NCI-H524 (cell line): Measurements from ENCODE around the gene ATXN1.
A peak's percentile ranks its signal among the peaks of the same experiment; 100 is the strongest.

Experiments
- DNase-seq, 2 experiments: peaks; one replicate each; lab custom pipeline; 2025; lab: John Stamatoyannopoulos, UW

ATXN1 gene

DNA sequence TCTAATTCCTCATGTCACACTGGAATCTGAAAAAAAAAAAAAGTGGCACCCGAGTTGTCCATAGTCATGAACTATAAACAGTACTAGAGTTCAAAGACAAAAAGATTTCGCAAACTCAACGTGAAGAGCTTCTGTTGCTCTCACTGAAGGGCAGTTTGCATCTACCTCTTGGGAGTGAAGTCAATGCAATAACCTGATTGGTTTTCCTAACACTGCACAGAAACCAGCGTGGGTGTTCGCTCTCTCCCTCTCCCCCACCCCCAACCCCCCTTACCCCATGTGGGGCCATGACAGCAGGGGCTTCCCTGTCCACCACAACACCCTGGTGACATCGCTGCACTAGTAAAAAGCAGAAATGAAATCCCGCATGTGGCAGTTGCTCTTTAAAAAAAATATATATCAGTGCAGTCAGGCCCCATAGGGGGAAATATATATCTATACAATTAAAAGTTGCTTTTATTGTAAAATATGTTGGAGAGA, 456.0 kb downstream of the ATXN1 start:
- DNase-seq, result no peak

DNA sequence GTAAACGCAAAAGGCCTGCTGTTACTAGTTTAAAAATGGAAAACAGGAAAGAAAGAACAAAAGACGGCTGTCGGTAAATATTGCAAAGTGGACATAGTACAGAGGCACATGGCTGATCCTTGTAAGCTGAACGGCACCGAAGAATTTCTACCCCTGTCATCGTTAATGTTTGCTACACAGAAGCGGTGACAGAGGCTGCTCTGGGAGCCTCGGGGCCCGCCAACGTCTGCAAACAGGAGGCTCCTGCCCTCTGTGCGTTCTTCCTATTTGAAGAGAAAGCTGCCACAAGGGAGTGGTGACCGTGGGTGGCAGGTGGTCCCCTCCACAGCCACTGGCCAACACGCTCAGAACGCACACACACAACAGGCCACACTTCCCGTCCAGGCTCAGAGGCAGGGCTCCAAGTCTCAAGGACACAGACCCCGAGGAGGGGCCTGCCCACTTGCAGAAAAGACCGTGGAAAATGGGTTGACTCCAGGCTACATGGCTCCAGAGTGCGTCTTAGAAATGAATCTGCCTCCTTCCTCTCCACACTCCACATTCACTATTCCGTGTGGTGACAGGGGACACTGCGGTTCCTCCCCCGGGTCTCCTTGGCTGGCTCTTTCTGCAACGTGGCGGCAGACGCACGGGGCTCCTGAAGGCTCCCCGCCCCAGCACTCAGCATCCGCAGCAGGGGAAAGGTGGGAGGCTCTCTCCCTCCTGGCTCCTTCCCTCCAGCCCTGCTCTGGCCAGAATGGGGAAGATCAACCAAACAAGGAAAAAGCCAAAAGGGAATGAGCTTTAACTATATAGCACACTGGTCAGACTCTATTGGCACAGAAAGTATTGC, 458.3 kb downstream of the ATXN1 start:
- no peak for DNase-seq

DNA sequence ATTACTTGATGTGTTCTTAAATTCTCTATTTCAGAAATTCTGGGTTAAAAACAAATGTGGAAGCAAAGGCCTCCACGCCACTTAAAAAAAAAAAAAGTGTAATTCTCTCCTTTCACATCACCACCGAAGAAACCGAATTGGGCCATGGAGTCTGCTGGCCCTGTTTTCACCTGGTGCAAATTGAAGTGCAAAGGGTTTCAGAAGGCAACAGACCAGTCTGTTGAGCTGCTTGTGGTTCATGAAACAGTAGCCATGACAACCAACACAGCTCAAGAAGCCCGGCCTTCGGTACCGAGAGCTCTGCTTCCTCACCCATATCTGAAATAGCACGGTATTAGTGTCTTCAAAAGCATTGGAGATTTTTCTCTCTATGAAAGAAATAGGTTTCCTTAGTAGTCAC, 459.7 kb downstream of the ATXN1 start:
- no peak for DNase-seq

DNA sequence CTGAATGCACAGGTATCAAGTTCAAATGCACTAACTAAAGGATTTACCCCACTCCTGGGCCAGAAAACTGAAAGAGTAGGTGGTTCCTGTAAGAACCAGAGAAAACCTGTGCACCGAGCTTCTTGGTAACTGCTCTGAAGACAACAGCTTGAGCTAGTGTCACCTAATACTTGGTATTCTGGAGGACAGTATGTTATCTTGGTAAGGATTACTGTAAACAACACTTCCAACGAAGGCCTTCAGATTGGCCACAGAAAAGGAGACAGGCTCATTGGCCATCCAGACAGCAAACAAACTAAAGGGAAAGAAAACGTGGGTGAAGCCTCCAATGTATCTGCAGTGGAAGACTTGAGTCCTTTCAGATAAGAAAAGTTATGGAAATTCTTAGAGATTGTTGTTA, 461.4 kb downstream of the ATXN1 start:
- DNase-seq, result peak in 1 of 2 experiments; percentile 30

DNA sequence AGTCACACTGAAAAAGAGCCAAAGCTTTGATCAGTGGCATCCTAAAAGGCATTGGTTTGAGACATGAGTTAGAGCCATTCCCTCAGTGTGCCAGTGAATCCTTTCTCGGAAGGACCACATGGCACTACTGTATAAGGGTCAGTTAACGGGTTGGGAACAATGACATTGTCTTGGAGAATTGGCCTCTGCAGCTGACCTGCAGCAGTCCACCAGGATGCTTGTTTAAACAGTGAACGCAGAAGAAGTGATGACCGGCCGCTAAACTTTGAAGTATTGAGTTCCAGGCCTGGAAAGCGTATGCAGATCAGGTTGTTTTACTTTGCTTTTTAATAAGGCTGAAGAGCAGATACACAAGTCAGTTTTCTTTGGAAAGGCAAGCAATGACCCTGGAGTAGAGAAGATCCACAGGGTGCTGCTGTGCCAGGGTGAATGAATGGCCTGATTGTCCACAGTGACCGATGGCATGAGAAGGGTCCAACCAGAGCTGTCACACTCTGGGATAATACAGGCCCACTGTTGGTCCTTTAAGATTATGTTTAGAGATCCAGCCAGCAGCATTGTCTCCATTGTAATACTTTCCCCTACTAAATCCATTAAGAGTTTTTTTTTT, 465.1 kb downstream of the ATXN1 start:
- DNase-seq, result no peak

DNA sequence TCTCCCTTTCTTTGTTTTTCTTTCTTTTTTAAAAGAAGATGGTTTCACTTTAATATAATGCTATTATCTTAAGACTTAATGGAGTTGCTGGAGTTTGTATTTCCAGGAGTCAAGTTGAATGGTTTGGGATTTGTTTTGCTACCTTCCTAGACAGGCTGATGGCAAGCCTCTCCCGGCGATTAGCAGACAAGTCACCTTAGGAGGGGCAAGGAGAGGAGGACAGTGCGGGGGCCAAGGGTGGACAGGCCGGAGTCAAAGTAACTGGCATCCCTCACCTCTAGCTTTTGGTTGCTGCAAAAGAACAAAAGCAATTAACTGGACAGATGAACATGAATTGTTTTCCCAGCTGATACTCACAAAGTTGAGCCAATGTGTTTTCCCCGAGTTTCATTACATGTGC, 465.8 kb downstream of the ATXN1 start:
- no peak for DNase-seq

DNA sequence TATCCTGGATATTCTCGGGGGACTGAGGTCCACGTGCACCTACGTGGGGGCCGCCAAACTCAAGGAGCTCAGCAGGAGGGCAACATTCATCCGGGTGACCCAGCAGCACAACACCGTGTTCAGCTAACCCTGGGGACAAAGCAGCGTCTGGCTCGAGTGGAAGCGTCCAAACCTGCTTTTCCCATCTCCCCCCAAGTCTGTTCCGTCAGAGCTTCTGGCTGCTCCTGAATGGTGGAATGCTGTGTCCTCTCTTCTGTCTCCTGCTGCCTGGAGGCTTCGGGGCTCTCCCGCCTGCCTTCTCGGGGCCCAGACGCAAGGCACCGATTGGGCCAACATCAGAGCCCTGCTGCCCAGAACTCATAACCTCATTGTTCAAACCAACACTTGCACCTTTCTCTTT, 466.2 kb downstream of the ATXN1 start:
- DNase-seq, result no peak

DNA sequence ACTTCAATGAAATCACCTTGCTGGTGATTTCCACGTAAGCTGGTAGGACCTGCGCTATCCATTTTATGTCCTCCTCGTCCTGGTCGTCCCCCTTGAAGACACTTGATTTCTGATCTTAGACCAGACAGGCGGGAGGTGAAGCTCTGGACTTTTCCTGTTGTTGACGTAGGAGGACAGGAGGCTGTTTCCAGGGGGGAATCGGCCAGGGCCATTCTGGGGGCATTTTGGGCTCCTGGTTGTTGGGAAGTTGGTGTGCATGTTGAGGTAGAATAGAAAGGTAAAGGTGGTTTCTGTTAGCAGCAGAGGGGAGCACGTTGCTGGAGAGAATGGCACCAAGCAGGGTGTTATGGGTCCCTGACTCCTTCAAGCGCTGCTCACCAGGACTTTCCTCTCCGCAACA, 466.9 kb downstream of the ATXN1 start:
- no peak for DNase-seq

DNA sequence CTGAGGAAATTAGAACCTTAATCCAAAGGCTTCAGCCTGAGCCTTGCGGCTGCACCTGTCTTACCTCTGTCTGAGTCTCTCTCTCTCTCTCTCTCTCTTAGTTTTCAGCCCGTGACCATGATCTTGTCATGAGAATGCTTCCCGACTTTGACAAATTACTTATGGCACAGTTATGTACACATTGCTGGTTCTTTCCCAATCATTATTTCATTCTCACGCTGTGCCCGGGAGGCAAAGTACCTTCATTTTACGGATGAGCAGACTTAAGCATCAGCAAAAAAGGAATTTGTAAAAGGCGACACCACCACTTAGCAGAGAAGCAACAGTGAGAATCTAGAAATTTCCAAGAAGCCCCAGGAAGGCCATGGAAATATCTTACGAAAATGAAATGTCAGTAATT, 468.3 kb downstream of the ATXN1 start:
- no peak for DNase-seq

DNA sequence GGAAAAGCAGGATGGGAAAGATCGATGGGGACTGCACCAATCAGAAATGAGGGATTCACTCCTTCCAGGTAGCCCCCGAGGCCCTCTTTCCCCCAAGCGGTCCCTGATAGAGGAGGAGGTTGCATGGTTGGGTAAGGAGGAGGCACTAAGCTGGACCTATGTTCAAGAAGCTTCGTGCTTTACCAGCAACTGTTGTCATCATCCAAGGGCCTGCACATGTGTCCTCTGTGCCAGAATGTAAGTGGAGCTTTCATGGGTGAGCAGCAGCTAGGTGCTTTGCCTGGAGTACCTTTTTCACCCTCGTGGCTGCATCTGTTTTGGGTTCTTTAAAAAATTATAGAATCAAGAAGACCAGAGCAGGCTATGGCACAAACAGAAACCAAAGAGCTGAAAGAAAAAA, 468.8 kb downstream of the ATXN1 start:
- no peak for DNase-seq

DNA sequence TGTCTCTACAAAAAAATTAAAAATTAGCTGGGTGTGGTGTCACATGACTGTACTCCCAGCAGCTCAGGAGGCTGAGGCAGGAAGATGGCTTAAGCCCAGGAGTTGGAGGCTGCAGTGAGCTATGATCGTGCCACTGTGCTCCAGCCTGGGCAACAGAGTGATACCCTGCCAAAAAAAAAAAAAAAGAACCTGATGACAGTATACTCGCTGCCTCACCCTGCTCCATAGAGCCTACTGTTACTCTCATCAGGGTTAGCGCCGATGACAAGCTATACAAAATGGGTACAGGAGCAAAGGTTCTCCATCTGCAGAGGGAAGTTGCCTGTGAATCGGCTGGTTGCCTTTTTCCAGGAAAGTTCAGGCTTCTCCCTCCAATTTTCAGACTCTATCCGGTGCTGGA, 469.5 kb downstream of the ATXN1 start:
- no peak for DNase-seq

DNA sequence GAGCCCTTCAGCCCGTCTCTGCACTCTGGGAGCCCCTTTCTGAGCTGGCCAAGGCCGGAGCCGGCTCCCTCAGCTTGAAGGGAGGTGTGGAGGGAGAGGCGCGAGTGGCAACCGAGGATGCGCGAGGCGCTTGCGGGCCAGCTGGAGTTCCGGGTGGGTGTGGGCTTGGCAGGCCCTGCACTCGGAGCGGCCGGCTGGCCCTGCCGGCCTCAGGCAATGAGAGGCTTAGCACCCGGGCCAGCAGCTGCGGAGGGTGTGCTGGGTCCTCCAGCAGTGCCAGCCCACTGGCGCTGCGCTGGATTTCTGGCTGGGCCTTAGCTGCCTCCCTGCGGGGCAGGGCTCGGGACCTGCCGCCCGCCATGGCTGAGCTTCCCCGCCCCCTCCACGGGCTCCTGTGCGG, 473.1 kb downstream of the ATXN1 start:
- DNase-seq, result no peak

DNA sequence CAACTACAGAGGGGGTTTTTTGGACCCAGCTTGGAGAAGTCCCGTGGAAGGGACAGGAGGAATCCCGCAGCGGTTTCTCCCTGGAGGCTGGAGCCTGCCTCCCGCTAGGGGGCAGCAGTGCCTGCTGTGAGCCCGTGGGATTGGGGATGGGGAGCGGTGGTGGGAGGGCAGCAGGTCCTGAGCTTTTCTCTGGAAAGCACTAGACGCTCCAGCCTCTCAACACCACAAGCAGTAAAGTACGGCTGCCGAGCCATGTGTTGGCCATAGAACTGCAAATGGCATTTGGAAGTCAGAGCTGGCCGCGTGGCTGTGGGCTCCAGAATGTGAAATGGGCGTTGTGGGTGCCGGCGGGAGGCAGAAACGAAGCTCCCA, 475.1 kb downstream of the ATXN1 start:
- DNase-seq, result peak; percentile 65 to 67

DNA sequence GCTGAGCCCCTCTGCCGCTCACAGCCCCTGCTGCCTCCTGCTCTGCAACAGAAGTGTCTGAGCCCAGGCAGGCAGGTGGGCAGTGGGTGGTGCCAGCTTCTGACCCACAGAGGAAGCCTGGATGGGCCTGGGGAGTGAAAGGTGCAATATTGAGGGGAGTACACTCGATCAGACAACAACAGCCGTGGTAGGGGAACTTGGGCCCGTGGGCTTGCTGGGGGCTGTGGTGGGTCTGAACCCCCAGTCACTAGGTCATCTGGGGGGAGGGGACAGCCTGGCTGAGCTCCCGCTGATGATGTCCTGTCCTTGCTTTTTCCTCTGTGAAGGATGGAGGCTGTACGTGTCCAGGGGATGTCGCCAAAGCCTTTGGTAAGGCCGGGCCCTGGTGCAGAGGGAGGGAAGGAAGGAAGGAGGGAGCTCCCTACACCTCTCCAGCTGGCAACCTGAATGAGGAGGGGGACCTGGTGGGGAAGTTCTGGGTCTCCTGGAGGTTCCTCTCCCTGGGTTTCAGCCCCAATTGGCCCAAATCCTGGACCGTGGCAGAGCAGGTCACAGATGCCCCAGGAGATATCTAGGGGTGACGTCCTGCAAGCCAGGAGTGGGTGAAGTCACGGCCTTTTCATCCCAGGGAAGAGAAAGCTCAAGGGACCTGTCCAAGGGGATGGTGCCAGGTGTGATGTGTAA, 475.7 kb downstream of the ATXN1 start:
- peak in 1 of 2 experiments; percentile 28 for DNase-seq

DNA sequence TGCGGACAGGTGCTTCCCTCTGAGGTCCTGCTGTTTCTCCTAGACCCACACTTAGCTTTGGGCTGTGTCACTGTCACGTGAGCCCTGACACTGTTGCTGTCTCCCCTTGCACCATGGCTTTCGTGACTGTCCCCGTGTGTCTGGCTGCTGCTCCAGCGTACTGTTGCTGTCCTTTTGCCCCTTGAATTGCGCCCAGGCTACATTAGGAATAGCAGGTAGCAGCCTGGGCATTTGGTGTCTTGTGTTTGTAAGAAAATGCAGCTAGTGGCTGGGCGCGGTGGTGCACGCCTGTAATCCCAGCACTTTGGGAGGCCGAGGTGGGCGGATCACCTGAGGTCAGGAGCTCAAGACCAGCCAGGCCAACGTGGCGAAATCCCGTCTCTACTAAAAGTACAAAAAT, 476.8 kb downstream of the ATXN1 start:
- DNase-seq, result no peak

DNA sequence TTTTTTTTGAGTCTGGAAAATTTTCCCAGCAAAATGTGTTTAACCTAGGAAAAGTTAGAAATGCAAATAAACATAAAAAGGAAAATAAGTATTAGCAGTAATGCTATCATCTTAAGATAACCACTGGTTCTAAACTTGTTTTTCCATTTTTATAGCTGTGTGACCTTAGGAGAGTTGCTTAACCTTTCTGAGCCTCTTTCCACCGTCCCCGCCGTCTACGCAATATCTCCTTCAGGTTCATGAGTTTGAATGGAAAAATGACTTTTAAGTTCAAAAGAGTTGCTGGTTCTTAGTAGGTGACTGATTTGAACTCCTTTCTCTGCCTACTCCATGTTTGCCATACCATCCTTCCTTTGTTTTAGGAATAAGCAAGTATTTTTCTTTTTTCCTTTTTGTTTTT, 478.9 kb downstream of the ATXN1 start:
- no peak for DNase-seq

DNA sequence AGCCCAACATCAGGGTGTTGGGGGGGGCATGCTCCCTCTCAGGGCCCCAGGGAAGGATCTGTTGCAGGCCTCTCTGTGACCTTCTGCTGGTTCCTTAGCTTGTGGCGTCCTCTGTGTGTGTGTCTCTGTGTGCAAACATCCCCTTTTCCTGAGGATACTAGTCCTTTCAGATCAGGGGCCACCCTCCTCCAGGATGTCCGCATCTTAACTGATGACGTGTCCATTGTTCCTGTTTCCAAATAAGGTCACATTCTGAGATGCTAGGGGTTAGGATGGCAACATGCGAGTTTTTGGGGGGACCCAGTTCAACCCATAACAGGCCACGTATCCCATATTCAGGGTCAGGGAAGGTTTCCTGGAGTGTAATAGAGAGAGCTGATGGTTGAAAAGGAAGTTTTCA, 482.0 kb downstream of the ATXN1 start:
- no peak for DNase-seq

DNA sequence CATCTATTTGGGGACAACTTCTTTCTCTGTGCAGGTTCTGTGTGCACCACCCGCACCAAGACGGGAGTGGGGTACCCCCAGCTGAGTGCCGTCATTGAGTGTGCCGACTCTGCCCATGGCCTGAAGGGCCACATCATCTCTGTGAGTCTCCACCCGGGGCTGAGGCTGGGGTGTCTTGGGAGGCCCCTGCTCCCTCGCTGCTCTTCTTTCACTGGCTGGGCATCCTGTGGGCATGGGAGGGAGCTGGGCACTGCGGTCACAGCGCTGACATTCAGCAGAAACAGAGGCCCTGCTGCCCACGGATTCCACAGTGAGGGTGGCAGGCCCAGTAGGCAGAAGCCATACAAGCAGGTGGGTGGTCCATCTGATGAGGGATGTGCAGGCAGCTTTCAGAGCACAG, 482.5 kb downstream of the ATXN1 start:
- no peak for DNase-seq

DNA sequence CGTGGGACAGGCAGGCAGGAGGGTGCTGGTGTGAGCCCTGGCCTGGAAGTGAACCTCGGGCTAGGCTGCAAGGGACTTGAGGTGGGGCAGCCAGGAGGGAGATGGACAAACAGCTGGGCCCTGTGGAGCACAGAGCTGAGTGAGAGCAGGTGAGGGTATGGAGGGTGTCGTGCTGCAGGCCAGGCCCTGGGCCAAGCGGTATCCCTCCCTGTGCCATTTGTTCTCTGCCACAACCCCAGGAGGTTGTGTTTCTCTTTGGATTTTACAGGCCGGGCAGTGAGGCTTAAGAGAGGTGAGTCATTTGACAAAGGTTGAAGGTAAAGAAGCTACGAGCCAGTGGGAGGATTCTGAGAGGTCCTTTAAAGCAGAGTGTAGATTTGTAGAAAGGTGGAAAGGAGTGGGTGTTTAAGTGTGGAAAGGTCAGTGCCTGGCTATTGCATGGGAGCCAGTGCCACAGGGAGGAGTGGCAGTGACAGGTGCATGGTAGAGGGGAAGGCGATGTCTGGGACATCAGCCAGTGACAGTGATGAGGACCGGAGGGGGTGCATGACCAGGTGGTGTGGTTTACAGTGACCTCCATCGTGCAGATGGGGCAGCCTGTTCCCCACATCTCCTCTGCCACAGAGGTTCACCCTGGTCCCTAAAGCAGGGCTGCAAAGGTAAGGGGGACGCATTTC, 483.1 kb downstream of the ATXN1 start:
- DNase-seq, result peak in 1 of 2 experiments; percentile 35

DNA sequence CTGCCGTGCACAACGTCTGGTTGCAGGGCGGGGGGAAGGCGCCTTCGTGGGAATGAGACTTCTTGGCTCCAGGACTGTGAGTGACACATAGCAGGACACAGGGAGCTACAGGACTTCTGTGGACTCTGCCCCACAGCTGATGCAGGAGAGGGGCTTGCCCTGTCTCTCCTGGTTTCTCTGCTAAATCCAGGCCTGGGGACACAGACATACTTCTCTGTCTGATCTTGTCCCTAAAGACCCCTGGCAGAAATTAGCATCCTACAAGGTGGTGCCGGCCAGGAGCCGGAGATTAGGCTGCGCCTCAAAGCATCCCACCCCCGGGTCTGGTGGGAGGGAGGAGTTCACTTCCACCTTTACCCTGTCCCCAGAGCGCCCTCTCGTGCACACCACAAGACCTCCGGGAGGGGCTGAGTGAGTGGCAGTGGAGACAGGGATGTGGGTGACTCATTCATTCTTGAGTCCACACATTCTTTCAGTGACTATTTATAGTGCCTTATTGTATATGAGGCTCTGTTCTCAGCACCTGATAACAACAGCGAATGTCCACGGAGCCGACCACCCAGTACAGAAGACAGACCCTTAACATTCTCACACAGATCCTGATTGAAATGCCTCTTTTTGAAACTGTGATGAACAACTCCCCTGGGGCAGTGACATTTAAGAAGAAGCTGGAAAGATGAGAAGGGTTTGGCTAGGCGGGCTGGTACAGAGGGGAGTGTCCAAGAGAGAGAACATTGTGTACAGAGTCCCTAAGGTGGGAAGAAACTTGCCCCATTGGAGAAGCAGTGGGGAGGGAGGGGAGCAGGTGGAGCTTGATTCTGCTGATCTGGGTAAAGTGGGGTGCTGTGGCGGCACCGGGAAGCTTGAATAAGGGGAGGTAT, 483.9 kb downstream of the ATXN1 start:
- peak; percentile 4 to 74 for DNase-seq

DNA sequence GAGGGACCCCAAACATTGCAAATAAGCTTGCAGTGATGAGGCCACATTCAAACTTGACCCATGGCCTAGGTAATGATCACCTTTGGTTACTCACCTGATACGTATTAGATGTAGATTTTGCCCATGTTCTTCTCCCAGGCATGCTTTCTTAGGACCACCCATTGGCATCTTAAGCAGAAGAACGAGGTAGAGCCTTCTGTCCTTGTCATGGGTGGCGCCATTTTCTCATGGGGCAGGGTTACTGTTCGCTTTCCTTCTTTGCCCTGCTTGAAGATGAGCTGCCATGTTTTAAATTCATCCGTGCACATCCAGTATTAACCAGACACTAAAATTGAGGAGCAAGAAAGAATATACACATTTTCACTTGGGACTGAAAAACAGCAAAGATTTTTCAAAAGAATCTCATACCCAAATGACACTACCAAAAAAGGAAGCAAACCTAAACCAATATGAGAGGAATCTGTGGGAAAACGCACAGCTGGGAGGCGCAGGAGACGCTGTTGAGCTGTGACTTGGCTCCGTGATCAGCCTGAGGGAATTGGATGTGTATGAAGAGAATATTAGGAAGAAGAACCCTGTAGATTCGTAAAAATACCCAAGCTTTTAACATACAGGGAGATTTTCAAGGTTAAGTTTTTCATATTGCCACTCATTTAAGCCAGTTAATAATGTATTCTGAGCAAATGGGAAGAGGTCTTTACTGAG, 486.2 kb downstream of the ATXN1 start:
- no peak for DNase-seq
